Measurements from ENCODE around the gene SERPINA1.

DNA sequence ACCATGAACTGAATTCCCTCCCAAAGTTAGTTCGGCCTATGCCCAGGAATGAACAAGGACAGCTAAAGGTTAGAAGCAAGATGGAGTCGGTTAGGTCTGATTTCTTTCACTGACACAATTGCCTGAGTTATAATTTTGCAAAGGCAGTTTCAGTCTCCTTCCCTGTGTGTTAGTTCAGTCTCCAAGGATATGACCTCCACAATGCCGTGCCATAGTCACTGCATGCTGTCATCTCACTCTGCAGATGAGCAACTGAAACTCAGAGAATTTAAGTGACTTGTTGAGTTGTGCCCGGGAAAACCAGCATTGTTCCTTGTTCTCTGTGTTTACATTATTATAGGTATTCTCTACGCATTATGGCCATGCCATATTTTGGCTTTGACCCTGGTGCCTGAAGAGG is 10.1 kb upstream of the SERPINA1 start:
- TF ChIP-seq POLR2A (IDR thresholded peaks at IDR 0.05), result no peak
- TF ChIP-seq CTCF (IDR thresholded peaks at IDR 0.05), result no peak
- TF ChIP-seq POLR2AphosphoS5 (IDR thresholded peaks at IDR 0.05; ENCODE audit: insufficient read depth in 1 of 2, low read depth in 1 of 2), result no peak

All from vagina (tissue), 2 donors.